Measurements from ENCODE around the gene MMS22L. TPM values are rescaled to one million over a fixed set of nuclear protein-coding genes. Genes with fewer than 3 reads are reported as not detected.
A peak's percentile ranks its signal among the peaks of the same experiment; 100 is the strongest.

The MMS22L gene
- total and polyA plus RNA-seq, 2 of the 13 experiments (the other 11 are each of a cell fraction or from before 2014, with no cell fraction given), result 6.2 to 32.9 TPM

DNA sequence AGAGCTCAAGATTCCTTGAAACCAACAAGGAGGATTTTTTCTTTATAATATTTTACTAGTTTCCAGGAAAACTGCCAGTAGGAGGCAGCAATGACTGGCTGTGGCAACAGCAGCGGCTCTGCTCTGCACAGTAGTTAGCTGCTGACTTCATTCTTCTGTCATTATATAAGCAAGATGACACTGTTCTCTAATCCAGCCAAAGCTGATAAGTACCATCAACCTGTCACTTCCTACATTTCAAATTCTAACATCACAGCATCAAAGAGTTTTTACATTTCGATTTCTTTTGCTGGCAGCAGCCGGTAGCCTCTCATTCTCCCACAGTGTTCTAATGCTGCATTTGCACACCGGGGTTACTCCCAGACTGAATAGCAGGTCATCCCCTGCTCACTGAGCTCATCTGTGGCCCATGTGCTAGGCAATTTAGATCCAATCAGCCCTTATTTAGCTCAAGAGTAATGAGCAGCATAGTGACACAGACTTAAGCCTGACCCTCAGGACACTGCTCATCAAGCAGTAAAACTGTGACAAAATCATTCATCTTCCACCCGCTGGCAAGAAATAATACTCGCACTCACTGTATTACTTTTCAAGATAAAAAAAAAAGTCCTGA, 67.8 kb downstream of the MMS22L start:
- peak; percentile 91 for ATAC-seq
- POLR2A ChIA-PET, result no interaction called here
- BruUV-seq (replicated peaks), result no TSS peak
- peak; percentile 26 for DNase-seq (ENCODE audit: low spot score)
- Histone ChIP-seq H3K9ac (ENCODE audit: insufficient read depth, low read depth, low read length) (no peak overlapping the region), H3K4me3 (replicated peaks in 1 of 3; ENCODE audit: insufficient read depth in 1 of 3, low read depth in 2 of 3, low read length in 3 of 3) (no peak overlapping the region), H3K9me3 (ENCODE audit: low read length) (no peaks in the 10 kb centered on the region), H3K4me2 (ENCODE audit: low read depth, low read length) (no peak overlapping the region), H3K27ac (ENCODE audit: extremely low read length, insufficient read depth, low read length) (no peak overlapping the region), H3K4me1 (ENCODE audit: insufficient read depth, low read length) (no peaks in the 10 kb centered on the region), H3K79me2 (ENCODE audit: insufficient read depth, low read length) (no peaks in the 10 kb centered on the region), H2AFZ (ENCODE audit: low read length) (no peak overlapping the region), H3K27me3 (ENCODE audit: control insufficient read depth in 1 of 2, insufficient read depth in 2 of 2, low read length in 2 of 2) (no peaks in the 10 kb centered on the region), H3K36me3 (replicated peaks in 1 of 2; ENCODE audit: control insufficient read depth in 1 of 2, insufficient read depth in 2 of 2, low read length in 2 of 2) (no peaks in the 10 kb centered on the region), H4K20me1 (ENCODE audit: insufficient read depth, low read length) (no peaks in the 10 kb centered on the region)
- in situ Hi-C loops (cut with HindIII; ENCODE audit: extremely low pct_ligation_motif_present, low pct_unique_long_range_greater_than_20kb) (no loop called here), intact Hi-C loops (cut with micrococcal nuclease; ENCODE audit: unreplicated experiment) (loop anchor here (1.0 kb wide), 1 partner anchor 179 kb away; no protein-coding TSS in a partner anchor)
- peak; percentile 46 for FAIRE-seq
- 78% methylated on average over 6 of the region's 6 CpGs for WGBS (ENCODE audit: low lambda C conversion rate)
- CTCF ChIA-PET (ENCODE audit: low intra/inter-chr PET ratio, low total read pairs), result interaction anchor here (2.5 kb wide), 1 partner anchor 179 kb away, joined by 20 read pairs; no protein-coding TSS in a partner anchor
- TF ChIP-seq, protein P1, sequence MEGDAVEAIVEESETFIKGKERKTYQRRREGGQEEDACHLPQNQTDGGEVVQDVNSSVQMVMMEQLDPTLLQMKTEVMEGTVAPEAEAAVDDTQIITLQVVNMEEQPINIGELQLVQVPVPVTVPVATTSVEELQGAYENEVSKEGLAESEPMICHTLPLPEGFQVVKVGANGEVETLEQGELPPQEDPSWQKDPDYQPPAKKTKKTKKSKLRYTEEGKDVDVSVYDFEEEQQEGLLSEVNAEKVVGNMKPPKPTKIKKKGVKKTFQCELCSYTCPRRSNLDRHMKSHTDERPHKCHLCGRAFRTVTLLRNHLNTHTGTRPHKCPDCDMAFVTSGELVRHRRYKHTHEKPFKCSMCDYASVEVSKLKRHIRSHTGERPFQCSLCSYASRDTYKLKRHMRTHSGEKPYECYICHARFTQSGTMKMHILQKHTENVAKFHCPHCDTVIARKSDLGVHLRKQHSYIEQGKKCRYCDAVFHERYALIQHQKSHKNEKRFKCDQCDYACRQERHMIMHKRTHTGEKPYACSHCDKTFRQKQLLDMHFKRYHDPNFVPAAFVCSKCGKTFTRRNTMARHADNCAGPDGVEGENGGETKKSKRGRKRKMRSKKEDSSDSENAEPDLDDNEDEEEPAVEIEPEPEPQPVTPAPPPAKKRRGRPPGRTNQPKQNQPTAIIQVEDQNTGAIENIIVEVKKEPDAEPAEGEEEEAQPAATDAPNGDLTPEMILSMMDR (CRISPR knock-in tag; IDR thresholded peaks at IDR 0.05), result peak; percentile 52
- TF ChIP-seq ZNF546 (CRISPR knock-in tag; conservative IDR thresholded peaks at IDR 0.05) (no peak), SMC3 (IDR thresholded peaks at IDR 0.05; ENCODE audit: low read length) (peak; percentile 58; the same call in 1 of the 2 replicates), STAG1 (CRISPR knock-in tag; IDR thresholded peaks at IDR 0.05) (peak; percentile 60), ZNF331 (CRISPR knock-in tag; IDR thresholded peaks at IDR 0.05) (peak; percentile 60; the same call in 1 of the 2 replicates), PITX1 (CRISPR knock-in tag; IDR thresholded peaks at IDR 0.05) (no peak)

- DNase-seq (ENCODE audit: low spot score) (no peak), FAIRE-seq (no peak), ATAC-seq (no peak)
- Histone ChIP-seq H3K9ac (ENCODE audit: insufficient read depth, low read depth, low read length) (no peak overlapping the region), H3K4me1 (ENCODE audit: insufficient read depth, low read length) (no peaks in the 10 kb centered on the region), H3K27ac (ENCODE audit: extremely low read length, insufficient read depth, low read length) (no peak overlapping the region), H3K4me2 (ENCODE audit: low read depth, low read length) (no peak overlapping the region), H3K79me2 (ENCODE audit: insufficient read depth, low read length) (no peaks in the 10 kb centered on the region), H3K9me3 (ENCODE audit: low read length) (no peaks in the 10 kb centered on the region), H3K4me3 (replicated peaks in 1 of 3; ENCODE audit: insufficient read depth in 1 of 3, low read depth in 2 of 3, low read length in 3 of 3) (no peak overlapping the region), H2AFZ (ENCODE audit: low read length) (no peak overlapping the region), H3K27me3 (ENCODE audit: control insufficient read depth in 1 of 2, insufficient read depth in 2 of 2, low read length in 2 of 2) (no peaks in the 10 kb centered on the region), H3K36me3 (replicated peaks in 1 of 2; ENCODE audit: control insufficient read depth in 1 of 2, insufficient read depth in 2 of 2, low read length in 2 of 2) (no peaks in the 10 kb centered on the region), H4K20me1 (ENCODE audit: insufficient read depth, low read length) (no peaks in the 10 kb centered on the region)
- intact Hi-C loops (cut with micrococcal nuclease; ENCODE audit: unreplicated experiment), result loop anchor here (1.0 kb wide), 1 partner anchor 180 kb away; no protein-coding TSS in a partner anchor
- WGBS (ENCODE audit: low lambda C conversion rate), result 49% methylated on average over 2 of the region's 2 CpGs
- CTCF ChIA-PET (ENCODE audit: low intra/inter-chr PET ratio, low total read pairs), result interaction anchor here (2.5 kb wide), 1 partner anchor 179 kb away, joined by 20 read pairs; no protein-coding TSS in a partner anchor
- in situ Hi-C loops (cut with HindIII; ENCODE audit: extremely low pct_ligation_motif_present, low pct_unique_long_range_greater_than_20kb), result no loop called here
- POLR2A ChIA-PET, result no interaction called here
- no TSS peak for BruUV-seq (replicated peaks)
- TF ChIP-seq ZNF430 (CRISPR knock-in tag; IDR thresholded peaks at IDR 0.05) (no peak), FOXC1 (CRISPR knock-in tag; IDR thresholded peaks at IDR 0.05; ENCODE audit: borderline replicate concordance) (no peak)
Observed at GRCh38 chr6:97214671-97215070, 68.3 kb downstream of the MMS22L start.

Measured in HepG2 (cell line).